ENCODE results near the gene IMP4.

The IMP4 gene

GRCh38 chr2:130369311-130369964 is 26.7 kb downstream of the IMP4 start:
- TF ChIP-seq CTCF (IDR thresholded peaks at IDR 0.05; ENCODE audit: low read depth, low read length): no peak
- DNase-seq (ENCODE audit: extremely low read depth, low read depth): no peak

GRCh38 chr2:130369965-130370341 is 27.3 kb downstream of the IMP4 start:
- DNase-seq (ENCODE audit: extremely low read depth, low read depth): no peak
- TF ChIP-seq CTCF (IDR thresholded peaks at IDR 0.05; ENCODE audit: low read depth, low read length): no peak

GRCh38 chr2:130370490-130370889 is 27.8 kb downstream of the IMP4 start:
- no peak for DNase-seq (ENCODE audit: extremely low read depth, low read depth)
- no peak for TF ChIP-seq CTCF (IDR thresholded peaks at IDR 0.05; ENCODE audit: low read depth, low read length)

- no peak for TF ChIP-seq CTCF (IDR thresholded peaks at IDR 0.05; ENCODE audit: low read depth, low read length)
These were observed 29.0 kb downstream of the IMP4 start for GRCh38 chr2:130371723-130372054.

GRCh38 chr2:130372055-130372832 is 29.5 kb downstream of the IMP4 start:
- DNase-seq (ENCODE audit: extremely low read depth, low read depth): peak; percentile 65
- peak; percentile 62 for TF ChIP-seq CTCF (IDR thresholded peaks at IDR 0.05; ENCODE audit: low read depth, low read length)

More at GRCh38 chr2:130371723-130372054, 29.0 kb downstream of the IMP4 start:
- no peak for DNase-seq (ENCODE audit: extremely low read depth, low read depth)

- no peak for TF ChIP-seq CTCF (IDR thresholded peaks at IDR 0.05; ENCODE audit: low read depth, low read length)
- DNase-seq (ENCODE audit: extremely low read depth, low read depth): no peak
These were observed 30.4 kb downstream of the IMP4 start for GRCh38 chr2:130372833-130373807.

Measured in AG09319 (cell line).